Endothelial cell of hepatic sinusoid (primary cell): ENCODE results near the gene MCAM.

ENCODE experiments used
- in situ Hi-C: cut with HindIII; loops from 2 replicates; pipeline ENCODE4 v1.10.0; 2017; ENCODE audit warnings: low sequenced_read_pairs

MCAM gene

GRCh38 chr11:119310682-119311052 lies 6.3 kb downstream of the MCAM start:
- in situ Hi-C loops, result no loop called here

- in situ Hi-C loops, result loop anchor here (10.0 kb wide), 1 partner anchor 175 kb away; no protein-coding TSS in a partner anchor
These were observed 6.8 kb downstream of the MCAM start for GRCh38 chr11:119309953-119310681.

GRCh38 chr11:119309411-119309810 lies 7.5 kb downstream of the MCAM start:
- in situ Hi-C loops, result loop anchor here (10.0 kb wide), 1 partner anchor 175 kb away; no protein-coding TSS in a partner anchor

- in situ Hi-C loops, result loop anchor here (10.0 kb wide), 1 partner anchor 173 kb away; no protein-coding TSS in a partner anchor
These were observed 9.0 kb downstream of the MCAM start for GRCh38 chr11:119307974-119308373.

GRCh38 chr11:119307219-119307618 lies 9.7 kb downstream of the MCAM start:
- in situ Hi-C loops, result loop anchor here (10.0 kb wide), 1 partner anchor 172 kb away; no protein-coding TSS in a partner anchor

GRCh38 chr11:119306373-119306890 lies 10.5 kb downstream of the MCAM start:
- in situ Hi-C loops, result loop anchor here (10.0 kb wide), 1 partner anchor 172 kb away; no protein-coding TSS in a partner anchor

GRCh38 chr11:119305556-119306372 lies 11.2 kb downstream of the MCAM start:
- in situ Hi-C loops, result loop anchor here (10.0 kb wide), 1 partner anchor 171 kb away; no protein-coding TSS in a partner anchor

- in situ Hi-C loops, result loop anchor here (10.0 kb wide), 1 partner anchor 168 kb away; no protein-coding TSS in a partner anchor
These were observed 13.7 kb downstream of the MCAM start for GRCh38 chr11:119303227-119303718.

- in situ Hi-C loops, result loop anchor here (10.0 kb wide), 1 partner anchor 166 kb away; no protein-coding TSS in a partner anchor
These were observed 16.5 kb downstream of the MCAM start for GRCh38 chr11:119300198-119300964.

- in situ Hi-C loops, result no loop called here
These were observed 17.5 kb downstream of the MCAM start for GRCh38 chr11:119299416-119299815.

GRCh38 chr11:119298726-119299125 lies 18.2 kb downstream of the MCAM start:
- in situ Hi-C loops, result no loop called here

- in situ Hi-C loops, result no loop called here
These were observed 19.0 kb downstream of the MCAM start for GRCh38 chr11:119297938-119298337.

- in situ Hi-C loops, result no loop called here
These were observed 21.8 kb downstream of the MCAM start for GRCh38 chr11:119295178-119295577.

- in situ Hi-C loops, result no loop called here
These were observed 23.5 kb downstream of the MCAM start for GRCh38 chr11:119293461-119293860.

- in situ Hi-C loops, result no loop called here
These were observed 25.9 kb downstream of the MCAM start for GRCh38 chr11:119290894-119291497.

GRCh38 chr11:119288219-119288618 lies 28.7 kb downstream of the MCAM start:
- in situ Hi-C loops, result no loop called here

- in situ Hi-C loops, result no loop called here
These were observed 31.5 kb downstream of the MCAM start for GRCh38 chr11:119285431-119285830.

GRCh38 chr11:119284344-119285157 lies 32.4 kb downstream of the MCAM start:
- in situ Hi-C loops, result no loop called here

- in situ Hi-C loops, result no loop called here
These were observed 34.4 kb downstream of the MCAM start for GRCh38 chr11:119282495-119282894.
